DND-41 (cell line): Measurements from ENCODE around the gene PGAM2.

Experiments
- ATAC-seq: fragments of 200-7000 bp; cut with Tn5 transposase; 3 replicates; pipeline ENCODE4 v1.9.1; 2021; ENCODE audit warnings: low read depth; ENCODE audit not compliant: insufficient read depth
- DNase-seq: peaks from one replicate; pipeline ENCODE4 v3.0.0-alpha.2; 2020
- H2AFZ ChIP-seq: 2 replicates; pipeline ENCODE4 v1.6.0; 2012; ENCODE audit warnings: low read depth, low read length
- H3K27ac ChIP-seq: 2 replicates; pipeline ENCODE4 v1.5.1; 2012; ENCODE audit warnings: low read length, inconsistent platforms
- H3K27me3 ChIP-seq: fragments of 200-600 bp; sonication (generic); 2 replicates; pipeline ENCODE4 v1.6.0; 2012; ENCODE audit warnings: low read length, mild to moderate bottlenecking, inconsistent platforms; ENCODE audit not compliant: insufficient read depth, poor library complexity
- H3K36me3 ChIP-seq: 2 replicates; pipeline ENCODE4 v1.5.1; 2012; ENCODE audit warnings: low read length, inconsistent platforms; ENCODE audit not compliant: insufficient read depth
- H3K4me1 ChIP-seq: 2 replicates; pipeline ENCODE4 v1.5.1; 2012; ENCODE audit warnings: mild to moderate bottlenecking, low read length; ENCODE audit not compliant: insufficient read depth
- H3K4me2 ChIP-seq: 2 replicates; pipeline ENCODE4 v1.6.0; 2012; ENCODE audit warnings: mild to moderate bottlenecking, moderate library complexity, low read length, inconsistent platforms; ENCODE audit not compliant: insufficient read depth
- H3K4me3 ChIP-seq, 2 experiments: fragments of 200-600 bp in 1 of 2; shearing (Covaris generic) in 1 of 2; 2 replicates each; pipeline ENCODE4 v1.5.1; 2012 to 2016; ENCODE audit warnings: inconsistent platforms in 2 of 2, low read length in 2 of 2, mild to moderate bottlenecking in 2 of 2, low read depth in 1 of 2, moderate library complexity in 1 of 2
- H3K79me2 ChIP-seq: 2 replicates; pipeline ENCODE4 v1.6.0; 2012; ENCODE audit warnings: low read length, inconsistent platforms; ENCODE audit not compliant: insufficient read depth
- H3K9ac ChIP-seq: 2 replicates; pipeline ENCODE4 v1.6.0; 2012; ENCODE audit warnings: low read depth, mild to moderate bottlenecking, inconsistent platforms, low read length, moderate library complexity
- H3K9me3 ChIP-seq: 2 replicates; pipeline ENCODE4 v1.5.1; 2012; ENCODE audit warnings: low read length, moderate library complexity, mild to moderate bottlenecking, inconsistent platforms; ENCODE audit not compliant: insufficient read depth, severe bottlenecking
- H4K20me1 ChIP-seq: 2 replicates; pipeline ENCODE4 v1.6.0; 2012; ENCODE audit warnings: low read length; ENCODE audit not compliant: insufficient read depth
- EZH2 ChIP-seq: IDR thresholded peaks from 3 replicates; pipeline ENCODE4 v1.6.1; 2012; ENCODE audit warnings: borderline replicate concordance, low read depth, mild to moderate bottlenecking, moderate library complexity, low read length, inconsistent platforms; ENCODE audit not compliant: severe bottlenecking
- TF ChIP-seq, protein P1 (sequence below): IDR thresholded peaks from 2 replicates; pipeline ENCODE4 v1.5.1; 2012; ENCODE audit warnings: borderline replicate concordance, low read length, moderate library complexity, mild to moderate bottlenecking; ENCODE audit not compliant: poor library complexity, severe bottlenecking; ENCODE audit errors: extremely low read depth

PGAM2 gene

GRCh38 chr7:44065431-44066110 lies at the start of gene PGAM2:
PGAM2 (minus strand) TSS chr7:44065567; CDS start chr7:44065529, 38 bp downstream.
- H3K9ac ChIP-seq, result no peak within 1 kb of the TSS
- H2AFZ ChIP-seq, result no peak within 1 kb of the TSS
- H3K27ac ChIP-seq, result no peak within 1 kb of the TSS
- TF ChIP-seq, protein P1, sequence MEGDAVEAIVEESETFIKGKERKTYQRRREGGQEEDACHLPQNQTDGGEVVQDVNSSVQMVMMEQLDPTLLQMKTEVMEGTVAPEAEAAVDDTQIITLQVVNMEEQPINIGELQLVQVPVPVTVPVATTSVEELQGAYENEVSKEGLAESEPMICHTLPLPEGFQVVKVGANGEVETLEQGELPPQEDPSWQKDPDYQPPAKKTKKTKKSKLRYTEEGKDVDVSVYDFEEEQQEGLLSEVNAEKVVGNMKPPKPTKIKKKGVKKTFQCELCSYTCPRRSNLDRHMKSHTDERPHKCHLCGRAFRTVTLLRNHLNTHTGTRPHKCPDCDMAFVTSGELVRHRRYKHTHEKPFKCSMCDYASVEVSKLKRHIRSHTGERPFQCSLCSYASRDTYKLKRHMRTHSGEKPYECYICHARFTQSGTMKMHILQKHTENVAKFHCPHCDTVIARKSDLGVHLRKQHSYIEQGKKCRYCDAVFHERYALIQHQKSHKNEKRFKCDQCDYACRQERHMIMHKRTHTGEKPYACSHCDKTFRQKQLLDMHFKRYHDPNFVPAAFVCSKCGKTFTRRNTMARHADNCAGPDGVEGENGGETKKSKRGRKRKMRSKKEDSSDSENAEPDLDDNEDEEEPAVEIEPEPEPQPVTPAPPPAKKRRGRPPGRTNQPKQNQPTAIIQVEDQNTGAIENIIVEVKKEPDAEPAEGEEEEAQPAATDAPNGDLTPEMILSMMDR, result no peak
- no peak for TF ChIP-seq EZH2
- H3K4me1 ChIP-seq, result no peaks in the 10 kb centered on the region
- no peaks in the 10 kb centered on the region for H3K9me3 ChIP-seq
- peaks cover 21% of the 10 kb centered on the region for H3K36me3 ChIP-seq
- no peak within 1 kb of the TSS for H3K4me3 ChIP-seq
- H3K27me3 ChIP-seq, result no peaks in the 10 kb centered on the region
- DNase-seq (no peak), ATAC-seq (peak; percentile 52)
- H3K4me2 ChIP-seq, result no peak within 1 kb of the TSS
- H3K79me2 ChIP-seq, result no peaks in the 10 kb centered on the region
- H4K20me1 ChIP-seq, result peaks cover 11% of the 10 kb centered on the region

DNA sequence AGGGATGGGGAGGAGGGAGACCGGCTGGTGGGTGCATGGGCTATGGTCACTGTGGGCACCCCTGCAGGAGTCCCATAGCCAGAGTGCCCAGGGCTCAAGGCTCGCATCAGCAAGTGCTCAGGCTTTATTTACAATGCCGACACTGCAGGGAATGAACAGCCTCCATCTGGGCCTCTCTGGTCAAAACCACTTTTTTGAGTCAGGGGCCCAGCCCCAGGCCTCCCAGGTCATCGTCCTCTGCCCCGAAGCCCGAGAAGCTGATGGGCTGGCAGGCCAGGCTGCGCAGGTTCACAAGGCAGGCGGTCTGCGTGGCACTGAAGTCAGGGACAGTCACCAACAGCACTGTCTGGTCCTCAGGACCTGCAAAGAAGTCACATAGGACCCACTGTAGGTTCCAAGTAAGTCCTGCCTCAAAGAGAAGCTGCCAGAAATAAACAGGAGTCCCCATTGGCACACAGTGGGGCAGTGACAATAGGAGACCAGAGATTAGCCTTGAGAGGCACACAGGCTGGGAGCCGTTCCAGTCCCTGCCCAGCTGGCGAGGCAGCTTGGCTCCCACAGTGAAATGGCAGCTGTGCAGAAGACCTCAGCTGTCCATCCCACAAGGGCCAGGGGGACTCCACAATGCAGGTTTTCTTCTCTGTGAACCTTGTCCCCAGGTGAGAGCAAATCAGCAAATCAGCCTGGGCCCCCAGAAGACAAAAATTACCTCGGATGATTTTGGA lies 49.4 kb upstream of the PGAM2 start:
- no peak overlapping the region for H3K9ac ChIP-seq
- no peak overlapping the region for H3K4me3 ChIP-seq
- H3K27ac ChIP-seq, result 0 out of 2 replicates have a peak overlapping the region, but pooled peaks have one; percentile 15
- H4K20me1 ChIP-seq, result peaks cover 86% of the 10 kb centered on the region
- peaks cover 51% of the 10 kb centered on the region for H3K79me2 ChIP-seq
- H3K4me2 ChIP-seq, result peak overlapping the region; percentile 10; the same call in 1 of the 2 replicates
- H3K9me3 ChIP-seq, result no peaks in the 10 kb centered on the region
- DNase-seq (peak; percentile 33), ATAC-seq (peak; percentile 15)
- no peak for TF ChIP-seq EZH2
- TF ChIP-seq, protein P1, result no peak
- no peaks in the 10 kb centered on the region for H3K27me3 ChIP-seq
- H3K4me1 ChIP-seq, result peaks cover 22% of the 10 kb centered on the region
- H2AFZ ChIP-seq, result no peak overlapping the region
- H3K36me3 ChIP-seq, result peaks cover 95% of the 10 kb centered on the region

GRCh38 chr7:44113764-44114354 lies 48.5 kb upstream of the PGAM2 start:
- H3K36me3 ChIP-seq, result peaks cover 95% of the 10 kb centered on the region
- peak; percentile 15; the same call in 2 of the 3 replicates for ATAC-seq

More at GRCh38 chr7:44113764-44114354, 48.5 kb upstream of the PGAM2 start:
- peak; percentile 32 for DNase-seq
- Histone ChIP-seq H3K79me2 (peaks cover 51% of the 10 kb centered on the region), H2AFZ (no peak overlapping the region), H3K4me1 (peaks cover 20% of the 10 kb centered on the region), H3K4me3 (no peak overlapping the region), H3K27ac (0 out of 2 replicates have a peak overlapping the region, but pooled peaks have one; percentile 15), H3K9me3 (no peaks in the 10 kb centered on the region), H3K4me2 (no peak overlapping the region), H3K27me3 (no peaks in the 10 kb centered on the region), H3K9ac (no peak overlapping the region), H4K20me1 (peaks cover 88% of the 10 kb centered on the region)
- TF ChIP-seq EZH2, result no peak
- TF ChIP-seq, protein P1, result no peak
